Endometrial microvascular endothelial cells (primary cell): ENCODE data around the gene SRXN1. TPM values are rescaled to one million over a fixed set of nuclear protein-coding genes. Genes with fewer than 3 reads are reported as not detected.
"Not testable (repeated sequence)": the region's sequence is repeated elsewhere in the genome, so short reads cannot be mapped to it uniquely, and the experiment has no call there.

Experiments used
- in situ Hi-C: cut with HindIII; loops from 2 replicates; pipeline ENCODE4 v1.10.0; 2017; ENCODE audit warnings: low sequenced_read_pairs, low pct_unique_long_range_greater_than_20kb; ENCODE audit errors: inconsistent ontology term
- total RNA-seq: library from RNA; depleted of rRNA; stranded (reverse); fragments of >200 nt; gene quantifications from one replicate; pipeline ENCODE4 v1.2.3, GENCODE V29; 2015; ENCODE audit errors: inconsistent ontology term

SRXN1 gene
- total RNA-seq: 82.6 TPM

DNA sequence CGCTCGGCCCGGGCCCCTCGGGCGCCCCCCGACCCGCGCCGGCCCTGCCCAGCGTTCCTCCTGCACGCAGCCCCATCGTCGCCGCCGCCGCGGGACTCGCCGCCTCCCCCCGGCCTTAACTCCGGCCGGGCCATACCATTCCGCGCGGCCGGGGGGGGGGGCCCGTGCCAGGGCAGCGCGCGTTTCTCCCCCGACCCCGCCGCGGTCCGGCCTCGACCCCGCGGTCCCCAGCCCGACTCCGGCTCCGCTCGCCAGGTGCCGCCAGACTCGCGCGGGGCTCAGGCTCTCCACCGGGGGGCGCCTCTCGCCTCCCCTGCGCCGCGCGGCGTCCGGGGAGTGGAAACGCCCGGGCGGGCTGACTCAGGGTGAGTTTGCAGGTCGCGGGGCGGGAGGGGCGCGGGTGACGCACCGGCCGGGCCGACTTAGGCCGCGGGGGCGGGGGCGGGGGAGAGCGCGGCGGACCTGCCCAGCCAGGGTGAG is at the start of gene SRXN1:
TSS of gene SRXN1 (minus strand) at position 91 of the 480 bp plus-strand sequence. CDS start at position 76, 15 bp downstream.
- in situ Hi-C loops: no loop called here

GRCh38 chr20:701401-702129 is 48.6 kb upstream of the SRXN1 start:
- in situ Hi-C loops: no loop called here

GRCh38 chr20:699811-700338 is 46.9 kb upstream of the SRXN1 start:
- in situ Hi-C loops: no loop called here

- in situ Hi-C loops: no loop called here
Measured at GRCh38 chr20:699342-699741, 46.3 kb upstream of the SRXN1 start.

- in situ Hi-C loops: no loop called here
Measured at GRCh38 chr20:698276-698675, 45.3 kb upstream of the SRXN1 start.

- in situ Hi-C loops: no loop called here
Measured at GRCh38 chr20:697826-698225, 44.8 kb upstream of the SRXN1 start.

GRCh38 chr20:695165-695866 is 42.3 kb upstream of the SRXN1 start:
- in situ Hi-C loops: no loop called here

DNA sequence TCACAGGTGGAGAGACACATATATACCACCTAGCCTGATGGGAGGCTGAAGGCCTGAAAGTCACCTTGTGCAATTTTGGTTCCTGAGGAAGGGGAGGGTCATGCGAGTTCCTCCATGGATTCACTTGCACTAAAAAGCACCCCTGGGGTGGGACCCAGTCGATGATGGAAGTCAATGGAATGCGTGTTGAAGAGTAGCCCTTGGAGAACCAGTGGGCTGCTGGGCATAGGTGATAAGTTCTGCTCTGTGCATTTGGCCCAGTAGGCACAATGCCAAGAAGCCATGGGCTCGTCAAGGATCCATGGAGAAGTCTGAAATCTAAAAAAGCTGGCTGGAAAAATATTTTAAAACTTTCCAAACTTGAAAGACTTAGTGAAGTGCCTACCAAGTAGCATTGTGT is 41.5 kb upstream of the SRXN1 start:
- in situ Hi-C loops: no loop called here

GRCh38 chr20:693786-694185 is 40.8 kb upstream of the SRXN1 start:
- in situ Hi-C loops: not testable (repeated sequence)

DNA sequence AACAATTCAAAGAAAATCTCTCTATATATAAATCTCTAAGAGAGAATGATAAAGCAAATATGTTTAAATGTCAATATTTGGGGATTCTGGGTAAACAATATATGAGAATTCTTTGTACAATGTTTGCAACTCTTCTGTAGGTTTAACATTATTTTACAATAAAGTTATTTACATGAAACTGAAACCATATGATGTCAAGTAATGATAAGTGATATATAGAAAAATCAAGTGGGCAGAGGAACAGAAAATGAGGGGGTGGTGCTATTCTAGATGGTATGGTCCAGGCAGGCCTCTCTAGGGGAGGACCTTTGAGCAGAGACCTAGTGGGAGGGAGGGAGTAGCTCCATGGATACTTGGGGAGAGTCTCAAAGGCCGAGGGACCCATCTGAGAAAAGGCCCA is 39.0 kb upstream of the SRXN1 start:
- in situ Hi-C loops: no loop called here

- in situ Hi-C loops: no loop called here
Measured at GRCh38 chr20:689947-690346, 36.9 kb upstream of the SRXN1 start.

GRCh38 chr20:689348-689747 is 36.3 kb upstream of the SRXN1 start:
- in situ Hi-C loops: no loop called here

DNA sequence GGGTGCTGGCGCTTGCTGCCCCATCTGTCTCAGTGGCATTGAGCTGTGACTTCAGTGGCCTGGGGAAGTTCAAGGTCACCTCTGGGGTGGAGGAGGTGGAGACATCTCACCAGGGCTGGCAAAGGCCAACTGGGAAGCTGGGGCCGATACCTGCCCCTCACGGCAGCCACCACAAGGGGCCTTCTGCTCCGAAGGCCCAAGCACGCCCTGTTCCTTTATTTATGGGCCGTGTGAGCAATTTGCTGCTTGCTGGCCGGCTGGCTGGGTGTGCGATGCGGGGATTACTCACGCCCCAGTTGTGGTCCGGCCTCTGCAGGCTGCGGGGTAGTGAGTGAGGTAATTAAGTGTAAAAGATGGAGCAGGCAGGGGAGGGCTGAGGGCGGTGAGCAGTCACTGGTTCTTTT is 35.8 kb upstream of the SRXN1 start:
- in situ Hi-C loops: no loop called here

DNA sequence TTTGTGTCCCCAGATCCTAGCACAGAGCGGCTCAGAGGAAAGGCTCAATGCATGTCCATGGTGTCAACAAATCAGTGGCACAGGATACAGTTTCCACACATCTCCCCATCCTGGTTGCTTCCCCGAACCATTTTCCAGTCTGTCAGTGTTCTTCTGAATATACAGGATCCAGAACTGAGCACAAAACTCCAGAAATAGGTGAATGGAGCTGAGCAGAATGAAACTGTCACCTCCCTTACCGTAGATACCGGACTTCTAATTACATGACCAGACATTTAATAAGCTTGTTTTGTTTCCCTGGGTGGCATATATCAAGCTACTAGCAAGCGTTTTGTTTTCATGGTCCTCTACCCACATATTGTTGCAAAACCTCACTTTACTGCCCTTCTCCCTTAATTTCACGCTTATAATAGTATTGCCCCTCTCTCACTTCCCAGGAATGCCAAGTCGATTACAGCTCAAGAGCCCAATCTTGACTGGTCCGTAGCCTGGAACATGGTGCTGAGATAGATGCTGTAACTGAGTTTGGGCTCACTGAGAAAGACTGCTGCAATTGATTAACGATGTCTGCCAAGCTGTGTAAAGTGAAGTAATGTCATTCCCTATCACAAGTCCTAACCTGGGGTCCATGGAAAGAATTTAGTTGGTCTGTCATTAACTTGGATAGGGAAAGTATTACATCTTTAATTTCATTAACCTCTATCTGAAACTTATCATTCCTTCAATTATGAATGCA is 34.6 kb upstream of the SRXN1 start:
- in situ Hi-C loops: no loop called here

GRCh38 chr20:684676-685319 is 31.8 kb upstream of the SRXN1 start:
- in situ Hi-C loops: no loop called here

- in situ Hi-C loops: no loop called here
Measured at GRCh38 chr20:682123-682522, 29.1 kb upstream of the SRXN1 start.

- in situ Hi-C loops: no loop called here
Measured at GRCh38 chr20:680638-681187, 27.7 kb upstream of the SRXN1 start.

DNA sequence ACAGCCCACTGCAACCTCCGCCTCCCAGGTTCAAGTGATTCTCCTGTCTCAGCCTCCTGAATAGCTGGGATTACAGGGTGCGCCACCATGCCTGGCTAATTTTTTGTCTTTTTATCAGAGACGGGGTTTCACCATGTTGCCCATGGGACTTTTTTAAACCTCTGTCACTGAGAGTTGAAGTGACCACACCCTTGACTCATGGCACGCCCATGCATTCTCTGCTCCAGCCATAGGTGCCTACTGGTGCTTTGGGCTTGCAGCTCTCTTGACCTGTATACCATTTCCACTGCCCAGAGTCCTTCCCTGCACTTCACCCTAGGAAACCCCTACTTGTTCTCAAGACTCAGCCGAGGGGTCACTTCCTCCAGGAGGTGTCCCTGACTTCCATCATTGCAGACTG is 25.0 kb upstream of the SRXN1 start:
- in situ Hi-C loops: no loop called here

GRCh38 chr20:676967-677366 is 24.0 kb upstream of the SRXN1 start:
- in situ Hi-C loops: no loop called here
